ENCODE data around the gene ZMPSTE24. TPM values are rescaled to one million over a fixed set of nuclear protein-coding genes. Genes with fewer than 3 reads are reported as not detected.
"Not testable (repeated sequence)": the region's sequence is repeated elsewhere in the genome, so short reads cannot be mapped to it uniquely, and the experiment has no call there.

The ZMPSTE24 gene
- total RNA-seq, 1 experiment from 2014 or later, result 37.9 TPM

DNA sequence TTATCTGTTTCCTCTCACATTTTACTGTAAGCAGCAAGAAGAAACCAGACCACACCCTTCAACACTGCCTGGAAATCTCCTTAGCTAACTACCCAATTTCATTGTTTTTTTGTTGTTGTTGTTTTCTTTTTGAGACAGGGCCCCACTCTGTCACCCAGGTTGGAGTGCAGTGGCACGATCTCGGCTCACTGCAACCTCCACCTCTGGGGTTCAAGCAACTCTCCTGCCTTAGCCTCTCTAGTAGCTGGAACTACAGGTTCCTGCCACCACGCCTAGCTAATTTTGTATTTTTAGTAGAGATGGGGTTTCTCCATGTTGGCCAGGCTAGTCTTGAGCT lies 84.3 kb downstream of the ZMPSTE24 start:
- not testable (repeated sequence) for H3K4me3 ChIP-seq (ENCODE audit: insufficient read depth, low read depth, low read length); H3K36me3 ChIP-seq (replicated peaks; ENCODE audit: control insufficient read depth, insufficient read depth, low read length); DNase-seq; H3K27me3 ChIP-seq (ENCODE audit: control insufficient read depth, insufficient read depth, low read length)

Other genes starting within 250 kb of the ZMPSTE24 start
- 386 and 432 TPM in 2 replicates for gene CAP1, start 217.5 kb upstream of the ZMPSTE24 start, total RNA-seq (2014; rRNA removed; shearing (Covaris generic))
- gene PPT1, start 161.0 kb upstream of the ZMPSTE24 start, total RNA-seq (2014; rRNA removed; shearing (Covaris generic)), result 108 and 121 TPM in 2 replicates
- gene RLF, start 96.8 kb upstream of the ZMPSTE24 start, total RNA-seq (2014; rRNA removed; shearing (Covaris generic)), result 19.6 and 36.7 TPM in 2 replicates
- 0.28 TPM in 1 of 2 replicates, not detected in the other for gene TMCO2, start 10.3 kb upstream of the ZMPSTE24 start, total RNA-seq (2014; rRNA removed; shearing (Covaris generic))
- 17.6 and 23.8 TPM in 2 replicates for gene COL9A2, start 59.0 kb downstream of the ZMPSTE24 start, total RNA-seq (2014; rRNA removed; shearing (Covaris generic))
- gene SMAP2, start 115.5 kb downstream of the ZMPSTE24 start, total RNA-seq (2014; rRNA removed; shearing (Covaris generic)), result 9.5 and 12.4 TPM in 2 replicates
- gene ZFP69B, start 192.2 kb downstream of the ZMPSTE24 start, total RNA-seq (2014; rRNA removed; shearing (Covaris generic)), result 4.0 and 7.2 TPM in 2 replicates
- gene ZFP69, start 219.1 kb downstream of the ZMPSTE24 start, total RNA-seq (2014; rRNA removed; shearing (Covaris generic)), result 4.8 and 9.2 TPM in 2 replicates